ENCODE measurements around the gene DAGLA. TPM values are rescaled to one million over a fixed set of nuclear protein-coding genes. Genes with fewer than 3 reads are reported as not detected.

Gene DAGLA
- total RNA-seq, 1 experiment from 2014 or later, result 10.9 TPM

GRCh38 chr11:61728940-61729219 is 48.7 kb downstream of the DAGLA start:
- intact Hi-C loops (cut with micrococcal nuclease; ENCODE audit: unreplicated experiment), result no loop called here
- no peaks in the 10 kb centered on the region for H3K9me3 ChIP-seq (ENCODE audit: low read depth, low read length, poor library complexity, severe bottlenecking)
- H3K4me1 ChIP-seq (ENCODE audit: insufficient read depth, low read length, poor library complexity, severe bottlenecking), result no peaks in the 10 kb centered on the region
- POLR2A ChIA-PET (ENCODE audit: low non-redundant PET), result no interaction called here
- no peak for DNase-seq (ENCODE audit: low spot score)
- CTCF ChIA-PET, result no interaction called here
- TF ChIP-seq, protein P1, sequence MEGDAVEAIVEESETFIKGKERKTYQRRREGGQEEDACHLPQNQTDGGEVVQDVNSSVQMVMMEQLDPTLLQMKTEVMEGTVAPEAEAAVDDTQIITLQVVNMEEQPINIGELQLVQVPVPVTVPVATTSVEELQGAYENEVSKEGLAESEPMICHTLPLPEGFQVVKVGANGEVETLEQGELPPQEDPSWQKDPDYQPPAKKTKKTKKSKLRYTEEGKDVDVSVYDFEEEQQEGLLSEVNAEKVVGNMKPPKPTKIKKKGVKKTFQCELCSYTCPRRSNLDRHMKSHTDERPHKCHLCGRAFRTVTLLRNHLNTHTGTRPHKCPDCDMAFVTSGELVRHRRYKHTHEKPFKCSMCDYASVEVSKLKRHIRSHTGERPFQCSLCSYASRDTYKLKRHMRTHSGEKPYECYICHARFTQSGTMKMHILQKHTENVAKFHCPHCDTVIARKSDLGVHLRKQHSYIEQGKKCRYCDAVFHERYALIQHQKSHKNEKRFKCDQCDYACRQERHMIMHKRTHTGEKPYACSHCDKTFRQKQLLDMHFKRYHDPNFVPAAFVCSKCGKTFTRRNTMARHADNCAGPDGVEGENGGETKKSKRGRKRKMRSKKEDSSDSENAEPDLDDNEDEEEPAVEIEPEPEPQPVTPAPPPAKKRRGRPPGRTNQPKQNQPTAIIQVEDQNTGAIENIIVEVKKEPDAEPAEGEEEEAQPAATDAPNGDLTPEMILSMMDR (conservative IDR thresholded peaks at IDR 0.05; ENCODE audit: low read depth, low read length), result no peak
- TF ChIP-seq EZH2 (IDR thresholded peaks at IDR 0.05; ENCODE audit: borderline replicate concordance, low read depth, low read length, poor library complexity, severe bottlenecking), result no peak
- no peak overlapping the region for H3K27ac ChIP-seq (ENCODE audit: low read depth, low read length, poor library complexity, severe bottlenecking)
- no peaks in the 10 kb centered on the region for H3K27me3 ChIP-seq (replicated peaks; ENCODE audit: insufficient read depth, low read depth, low read length, poor library complexity)
- H3K4me3 ChIP-seq (ENCODE audit: low read depth, low read length, poor library complexity, severe bottlenecking), result no peak overlapping the region
- no TSS peak for BruUV-seq (replicated peaks)
- peaks cover 24% of the 10 kb centered on the region for H3K36me3 ChIP-seq (ENCODE audit: insufficient read depth, low read length, poor library complexity, severe bottlenecking)

GRCh38 chr11:61730240-61730994 is 50.2 kb downstream of the DAGLA start:
- no TSS peak for BruUV-seq (replicated peaks)
- no peaks in the 10 kb centered on the region for H3K4me1 ChIP-seq (ENCODE audit: insufficient read depth, low read length, poor library complexity, severe bottlenecking)
- CTCF ChIA-PET, result no interaction called here
- TF ChIP-seq EZH2 (IDR thresholded peaks at IDR 0.05; ENCODE audit: borderline replicate concordance, low read depth, low read length, poor library complexity, severe bottlenecking), result no peak
- TF ChIP-seq, protein P1 (conservative IDR thresholded peaks at IDR 0.05; ENCODE audit: low read depth, low read length), result no peak
- no peaks in the 10 kb centered on the region for H3K9me3 ChIP-seq (ENCODE audit: low read depth, low read length, poor library complexity, severe bottlenecking)
- no peak for DNase-seq (ENCODE audit: low spot score)
- no peak overlapping the region for H3K4me3 ChIP-seq (ENCODE audit: low read depth, low read length, poor library complexity, severe bottlenecking)
- no peaks in the 10 kb centered on the region for H3K27me3 ChIP-seq (replicated peaks; ENCODE audit: insufficient read depth, low read depth, low read length, poor library complexity)
- H3K36me3 ChIP-seq (ENCODE audit: insufficient read depth, low read length, poor library complexity, severe bottlenecking), result peaks cover 27% of the 10 kb centered on the region
- no peak overlapping the region for H3K27ac ChIP-seq (ENCODE audit: low read depth, low read length, poor library complexity, severe bottlenecking)
- POLR2A ChIA-PET (ENCODE audit: low non-redundant PET), result interaction anchor here (0.7 kb wide), 1 partner anchor 369 kb away, joined by 5 read pairs; no protein-coding TSS in a partner anchor
- intact Hi-C loops (cut with micrococcal nuclease; ENCODE audit: unreplicated experiment), result loop anchor here (10.0 kb wide), 2 partner anchors 256 to 286 kb away; no protein-coding TSS in a partner anchor

GRCh38 chr11:61731211-61731951 is 51.2 kb downstream of the DAGLA start:
- Histone ChIP-seq H3K27ac (ENCODE audit: low read depth, low read length, poor library complexity, severe bottlenecking) (no peak overlapping the region), H3K27me3 (replicated peaks; ENCODE audit: insufficient read depth, low read depth, low read length, poor library complexity) (no peaks in the 10 kb centered on the region), H3K36me3 (ENCODE audit: insufficient read depth, low read length, poor library complexity, severe bottlenecking) (peaks cover 25% of the 10 kb centered on the region), H3K4me3 (ENCODE audit: low read depth, low read length, poor library complexity, severe bottlenecking) (no peak overlapping the region), H3K4me1 (ENCODE audit: insufficient read depth, low read length, poor library complexity, severe bottlenecking) (no peaks in the 10 kb centered on the region), H3K9me3 (ENCODE audit: low read depth, low read length, poor library complexity, severe bottlenecking) (no peaks in the 10 kb centered on the region)
- POLR2A ChIA-PET (ENCODE audit: low non-redundant PET), result no interaction called here
- intact Hi-C loops (cut with micrococcal nuclease; ENCODE audit: unreplicated experiment), result loop anchor here (10.0 kb wide), 2 partner anchors 257 to 287 kb away; no protein-coding TSS in a partner anchor
- CTCF ChIA-PET, result no interaction called here
- TF ChIP-seq EZH2 (IDR thresholded peaks at IDR 0.05; ENCODE audit: borderline replicate concordance, low read depth, low read length, poor library complexity, severe bottlenecking), result no peak
- TF ChIP-seq, protein P1 (conservative IDR thresholded peaks at IDR 0.05; ENCODE audit: low read depth, low read length), result no peak
- BruUV-seq (replicated peaks), result no TSS peak
- DNase-seq (ENCODE audit: low spot score), result no peak
